NB4 (cell line): ENCODE measurements around the gene OR8S1.
A peak's percentile ranks its signal among the peaks of the same experiment; 100 is the strongest.

ENCODE experiments used
- DNase-seq: peaks from one replicate; pipeline ENCODE4 v3.0.0; 2010; ENCODE audit warnings: low read depth
- H3K4me3 ChIP-seq: one replicate; pipeline ENCODE4 v1.5.1; 2011; ENCODE audit warnings: mild to moderate bottlenecking, low read depth, low read length, moderate library complexity
- MYC ChIP-seq: IDR thresholded peaks from 2 replicates; pipeline ENCODE4 v1.6.1; 2011; ENCODE audit warnings: low read depth, low read length
- POLR2A ChIP-seq: IDR thresholded peaks from 2 replicates; pipeline ENCODE4 v1.6.1; 2011; ENCODE audit warnings: mild to moderate bottlenecking; ENCODE audit not compliant: insufficient read length; ENCODE audit errors: extremely low read depth
- TF ChIP-seq, protein P1 (sequence below): IDR thresholded peaks from 2 replicates; pipeline ENCODE4 v1.6.1; 2011; ENCODE audit warnings: low read depth, low read length
- TF ChIP-seq, protein P2 (sequence below): IDR thresholded peaks from one replicate; pipeline ENCODE4 v1.5.1; 2012; ENCODE audit warnings: low read depth, low read length

OR8S1 gene

GRCh38 chr12:48556631-48557030 lies 31.2 kb downstream of the OR8S1 start:
- H3K4me3 ChIP-seq: no peak overlapping the region
- DNase-seq: no peak

GRCh38 chr12:48557919-48558318 lies 32.5 kb downstream of the OR8S1 start:
- no peak overlapping the region for H3K4me3 ChIP-seq
- no peak for DNase-seq
- TF ChIP-seq, protein P1, sequence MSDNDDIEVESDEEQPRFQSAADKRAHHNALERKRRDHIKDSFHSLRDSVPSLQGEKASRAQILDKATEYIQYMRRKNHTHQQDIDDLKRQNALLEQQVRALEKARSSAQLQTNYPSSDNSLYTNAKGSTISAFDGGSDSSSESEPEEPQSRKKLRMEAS: no peak
- TF ChIP-seq POLR2A: no peak
- TF ChIP-seq, protein P2, sequence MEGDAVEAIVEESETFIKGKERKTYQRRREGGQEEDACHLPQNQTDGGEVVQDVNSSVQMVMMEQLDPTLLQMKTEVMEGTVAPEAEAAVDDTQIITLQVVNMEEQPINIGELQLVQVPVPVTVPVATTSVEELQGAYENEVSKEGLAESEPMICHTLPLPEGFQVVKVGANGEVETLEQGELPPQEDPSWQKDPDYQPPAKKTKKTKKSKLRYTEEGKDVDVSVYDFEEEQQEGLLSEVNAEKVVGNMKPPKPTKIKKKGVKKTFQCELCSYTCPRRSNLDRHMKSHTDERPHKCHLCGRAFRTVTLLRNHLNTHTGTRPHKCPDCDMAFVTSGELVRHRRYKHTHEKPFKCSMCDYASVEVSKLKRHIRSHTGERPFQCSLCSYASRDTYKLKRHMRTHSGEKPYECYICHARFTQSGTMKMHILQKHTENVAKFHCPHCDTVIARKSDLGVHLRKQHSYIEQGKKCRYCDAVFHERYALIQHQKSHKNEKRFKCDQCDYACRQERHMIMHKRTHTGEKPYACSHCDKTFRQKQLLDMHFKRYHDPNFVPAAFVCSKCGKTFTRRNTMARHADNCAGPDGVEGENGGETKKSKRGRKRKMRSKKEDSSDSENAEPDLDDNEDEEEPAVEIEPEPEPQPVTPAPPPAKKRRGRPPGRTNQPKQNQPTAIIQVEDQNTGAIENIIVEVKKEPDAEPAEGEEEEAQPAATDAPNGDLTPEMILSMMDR: no peak
- no peak for TF ChIP-seq MYC

More at GRCh38 chr12:48556631-48557030, 31.2 kb downstream of the OR8S1 start:
- TF ChIP-seq, protein P1: no peak
- no peak for TF ChIP-seq POLR2A
- TF ChIP-seq, protein P2: no peak
- TF ChIP-seq MYC: no peak

DNA sequence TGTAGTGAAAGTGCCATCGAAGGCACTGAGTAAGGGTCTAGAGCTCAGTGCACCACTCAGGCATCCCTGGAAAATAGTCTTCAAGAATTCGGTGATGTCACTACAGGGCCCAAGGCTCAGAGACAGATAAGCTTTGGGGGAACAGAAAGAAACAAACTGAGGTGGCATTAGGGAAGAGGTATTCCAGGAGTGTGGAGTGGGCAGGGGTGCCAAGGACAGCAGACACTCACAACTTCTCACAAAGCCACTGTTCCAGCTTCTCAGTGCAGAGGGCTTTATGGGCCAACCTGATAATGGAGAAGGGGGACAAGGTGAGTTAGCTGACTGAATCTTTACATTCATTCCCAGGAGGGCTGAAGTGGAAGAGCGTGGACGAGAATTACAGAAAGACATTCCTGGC lies 42.3 kb downstream of the OR8S1 start:
- no peak for DNase-seq
- TF ChIP-seq, protein P2: no peak
- TF ChIP-seq MYC (no peak), POLR2A (no peak)
- TF ChIP-seq, protein P1: no peak
- no peak overlapping the region for H3K4me3 ChIP-seq

DNA sequence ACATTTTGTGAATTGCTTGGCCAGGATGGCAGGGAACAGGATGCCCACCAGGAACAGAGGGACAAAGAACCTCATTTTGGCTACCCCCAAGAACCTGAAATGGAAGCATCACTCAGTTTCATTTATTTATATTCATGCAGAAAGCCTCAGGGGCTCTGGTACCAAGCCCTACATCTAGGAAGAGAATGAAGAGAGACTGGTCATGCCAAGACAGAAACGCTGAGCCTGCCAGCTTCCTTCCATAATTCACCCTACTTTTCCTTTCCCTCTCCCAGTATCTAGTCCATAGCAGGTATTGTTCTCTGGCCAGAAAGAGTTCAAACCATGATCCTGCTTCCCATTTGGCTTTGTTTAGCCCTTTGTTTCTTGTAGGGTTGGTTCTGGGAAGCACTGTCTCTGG lies 44.5 kb downstream of the OR8S1 start, which contains the start of gene LALBA:
Gene LALBA, minus strand, starts transcription at position 101 of the 400 bp plus-strand sequence. Its CDS starts 26 bp downstream, at position 75.
- TF ChIP-seq, protein P2: no peak
- TF ChIP-seq POLR2A (no peak), MYC (no peak)
- TF ChIP-seq, protein P1: no peak
- H3K4me3 ChIP-seq: no peak within 1 kb of the TSS
- DNase-seq: no peak

DNA sequence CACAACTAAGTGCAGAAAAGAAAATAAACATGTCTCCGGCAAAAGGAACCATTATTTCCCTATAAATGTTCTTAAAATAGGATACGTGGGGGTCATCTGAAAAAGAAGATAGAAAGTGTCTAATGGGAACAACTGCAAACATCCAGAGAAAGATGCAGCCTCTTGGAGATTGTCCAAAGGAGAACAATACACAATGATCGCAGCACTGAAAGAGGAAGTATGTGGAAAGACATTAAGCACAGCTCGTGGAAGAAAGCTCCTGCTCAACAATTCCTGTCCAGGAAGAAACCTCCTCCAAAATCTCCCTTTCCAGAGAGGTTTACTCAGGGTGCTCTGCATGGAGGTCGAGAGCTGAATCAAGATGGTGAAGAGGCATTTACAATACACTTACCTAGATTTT lies 46.9 kb downstream of the OR8S1 start:
- TF ChIP-seq, protein P1: no peak
- TF ChIP-seq POLR2A (no peak), MYC (no peak)
- TF ChIP-seq, protein P2: no peak
- DNase-seq: peak; percentile 18
- H3K4me3 ChIP-seq: no peak overlapping the region
